ENCODE data around the gene HDDC3.

GRCh38 chr15:90915216-90915807 lies 17.0 kb downstream of the HDDC3 start:
- TF ChIP-seq CTCF (IDR thresholded peaks at IDR 0.05) (no peak), POLR2A (IDR thresholded peaks at IDR 0.05) (no peak), EP300 (IDR thresholded peaks at IDR 0.05) (no peak)

All from upper lobe of left lung (tissue), 4 donors.